Gastroesophageal sphincter (tissue), 4 donors: Measurements from ENCODE around the gene FNBP1. TPM values are rescaled to one million over a fixed set of nuclear protein-coding genes. Genes with fewer than 3 reads are reported as not detected.
"Not testable (repeated sequence)": the region's sequence is repeated elsewhere in the genome, so short reads cannot be mapped to it uniquely, and the experiment has no call there.

Experiments used
- ATAC-seq: fragments of 150-250 bp; one replicate; pipeline ENCODE4 v1.9.1; 2016; ENCODE audit warnings: mild to moderate bottlenecking, moderate library complexity
- H3K27ac ChIP-seq, 4 donors: fragments of 200-600 bp; sonication (generic) in 3 of 4; 1 replicate in 3 of 4; 2 replicates in 1 of 4; pipeline ENCODE4 v1.5.1; 2016 to 2019
- H3K27me3 ChIP-seq: fragments of 200-600 bp; sonication (generic); one replicate; pipeline ENCODE4 v1.5.1; 2019
- H3K36me3 ChIP-seq, 2 donors: fragments of 200-600 bp; sonication (generic); one replicate each; pipeline ENCODE4 v1.5.1; 2019; ENCODE audit warnings: control low read depth in 1 of 2
- H3K4me1 ChIP-seq, 3 donors: fragments of 200-600 bp; sonication (generic); 1 replicate in 2 of 3; 2 replicates in 1 of 3; pipeline ENCODE4 v1.5.1; 2016 to 2019; ENCODE audit warnings: control low read depth in 2 of 3
- H3K4me3 ChIP-seq, 2 donors: fragments of 200-600 bp; sonication (generic); one replicate each; pipeline ENCODE4 v1.5.1; 2019; ENCODE audit warnings: mild to moderate bottlenecking in 1 of 2, moderate library complexity in 1 of 2
- H3K9me3 ChIP-seq, 3 donors: fragments of 200-600 bp; sonication (generic); one replicate each; pipeline ENCODE4 v1.5.1; 2017 to 2019; ENCODE audit warnings: control low read depth in 2 of 3
- CTCF ChIP-seq, 4 experiments: fragments of 200-600 bp in 2 of 4; fragments of 450-650 bp in 2 of 4; sonication (generic) in 1 of 4; IDR thresholded peaks; one replicate each; pipeline ENCODE4 v1.5.1; 2017 to 2019; ENCODE audit warnings: antibody characterized with exemption in 4 of 4, mild to moderate bottlenecking in 2 of 4, moderate library complexity in 2 of 4
- EP300 ChIP-seq: sonication (generic); formaldehyde crosslinking; IDR thresholded peaks from one replicate; pipeline ENCODE4 v1.6.1; 2017; ENCODE audit warnings: antibody characterized with exemption, mild to moderate bottlenecking
- POLR2A ChIP-seq, 2 donors: fragments of 450-650 bp; IDR thresholded peaks; one replicate each; pipeline ENCODE4 v1.6.1; 2017; ENCODE audit warnings: antibody characterized with exemption in 2 of 2, mild to moderate bottlenecking in 2 of 2, moderate library complexity in 1 of 2
- POLR2AphosphoS5 ChIP-seq: sonication (generic); formaldehyde crosslinking; IDR thresholded peaks from one replicate; pipeline ENCODE4 v1.6.1; 2017; ENCODE audit warnings: antibody characterized with exemption
- WGBS, 2 donors: methylation state at CpG; one replicate each; pipeline ENCODE4 v1.1.5; 2018; ENCODE audit warnings: low coverage in 1 of 2; 5-methylcytosine and 5-hydroxymethylcytosine counted together
- total RNA-seq, 4 donors: library from RNA; depleted of rRNA; stranded (reverse); fragments of >200 nt; gene quantifications; one replicate each; pipeline ENCODE4 v1.1.0, GENCODE V29; 2016

Gene FNBP1
- total RNA-seq, 4 donors from 2014 or later = 119 to 343 (median 188) TPM

- 75 to 76% methylated on average over 7 to 8 of the region's 8 CpGs for WGBS, 2 donors
- TF ChIP-seq CTCF (IDR thresholded peaks at IDR 0.05) (no peak), POLR2A (IDR thresholded peaks at IDR 0.05) (no peak), POLR2AphosphoS5 (no peak), EP300 (no peak)
- Histone ChIP-seq H3K36me3 (no peaks in the 10 kb centered on the region), H3K27me3 (no peaks in the 10 kb centered on the region), H3K4me1 (peaks cover 17 to 99% (median 20%) of the 10 kb centered on the region in 3 donors), H3K27ac (peak overlapping the region; percentile 75 to 99 (median 97)), H3K4me3 (peak overlapping the region in 1 of 2 donors; percentile 15), H3K9me3 (no peaks in the 10 kb centered on the region)
- no peak for ATAC-seq
Observed at GRCh38 chr9:130022566-130023143, 20.3 kb downstream of the FNBP1 start.

- ATAC-seq, H3K9me3 ChIP-seq, H3K27me3 ChIP-seq, H3K36me3 ChIP-seq, H3K4me3 ChIP-seq: not testable (repeated sequence)
- peak overlapping the region; percentile 75 to 99 (median 97) for H3K27ac ChIP-seq
- WGBS, 2 donors = 93 to 95% methylated on average over 3 of the region's 3 CpGs
- peaks cover 17 to 99% (median 20%) of the 10 kb centered on the region in 3 donors for H3K4me1 ChIP-seq
Observed at GRCh38 chr9:130021842-130022241, 21.1 kb downstream of the FNBP1 start.

GRCh38 chr9:130021123-130021522 lies 21.9 kb downstream of the FNBP1 start:
- ATAC-seq = no peak
- TF ChIP-seq EP300 (no peak), POLR2AphosphoS5 (peak; percentile 11)
- Histone ChIP-seq H3K4me1 (peaks cover 17 to 99% (median 20%) of the 10 kb centered on the region in 3 donors), H3K27me3 (no peaks in the 10 kb centered on the region), H3K9me3 (no peaks in the 10 kb centered on the region), H3K4me3 (no peak overlapping the region), H3K36me3 (no peaks in the 10 kb centered on the region), H3K27ac (peak overlapping the region; percentile 75 to 99 (median 97))
- WGBS, 2 donors = 17 to 31% methylated on average over 2 of the region's 2 CpGs

- no peak for TF ChIP-seq POLR2A (IDR thresholded peaks at IDR 0.05)
- TF ChIP-seq EP300 = no peak
- TF ChIP-seq CTCF (IDR thresholded peaks at IDR 0.05) = no peak
- no peak for TF ChIP-seq POLR2AphosphoS5
- Histone ChIP-seq H3K9me3 (no peaks in the 10 kb centered on the region), H3K4me1 (peaks cover 17 to 95% (median 20%) of the 10 kb centered on the region in 3 donors), H3K4me3 (no peak overlapping the region), H3K27me3 (no peaks in the 10 kb centered on the region), H3K27ac (peak overlapping the region; percentile 75 to 99 (median 97)), H3K36me3 (no peaks in the 10 kb centered on the region)
- no peak for ATAC-seq
- WGBS, 2 donors = 13 to 30% methylated on average over 7 of the region's 7 CpGs
Observed at GRCh38 chr9:130020618-130021017, 22.4 kb downstream of the FNBP1 start.

GRCh38 chr9:130018265-130018664 lies 24.7 kb downstream of the FNBP1 start:
- Histone ChIP-seq H3K9me3 (no peaks in the 10 kb centered on the region), H3K4me3 (no peak overlapping the region), H3K4me1 (peaks cover 7 to 85% (median 12%) of the 10 kb centered on the region in 3 donors), H3K27me3 (no peaks in the 10 kb centered on the region), H3K36me3 (no peaks in the 10 kb centered on the region), H3K27ac (peak overlapping the region; percentile 70 to 99 (median 88))
- ATAC-seq = no peak
- WGBS, 2 donors = 24 to 73% methylated on average over 2 to 4 of the region's 4 CpGs
- TF ChIP-seq CTCF (IDR thresholded peaks at IDR 0.05) (no peak), POLR2A (IDR thresholded peaks at IDR 0.05) (no peak), EP300 (no peak), POLR2AphosphoS5 (no peak)

GRCh38 chr9:130017510-130017909 lies 25.5 kb downstream of the FNBP1 start:
- H3K27me3 ChIP-seq, H3K36me3 ChIP-seq, H3K9me3 ChIP-seq, H3K4me3 ChIP-seq, ATAC-seq: not testable (repeated sequence)
- Histone ChIP-seq H3K27ac (peak overlapping the region; percentile 80 to 99 (median 94)), H3K4me1 (peaks cover 3 to 85% (median 6%) of the 10 kb centered on the region in 3 donors)
- WGBS, 2 donors = 61 to 64% methylated on average over 7 to 8 of the region's 8 CpGs
